IgD-negative memory B cell (primary cell): ENCODE results near the gene TIE1. TPM values are rescaled to one million over a fixed set of nuclear protein-coding genes. Genes with fewer than 3 reads are reported as not detected.

ENCODE experiments used
- H3K27ac Mint-ChIP-seq, 3 donors: one replicate each; pipeline ENCODE4 v1.8.0; 2020 to 2022; ENCODE audit warnings: mild to moderate bottlenecking in 3 of 3, mixed read lengths in 3 of 3, moderate library complexity in 1 of 3
- H3K27me3 Mint-ChIP-seq: one replicate; pipeline ENCODE4 v1.8.0; 2021; ENCODE audit warnings: mixed read lengths
- H3K36me3 Mint-ChIP-seq: one replicate; pipeline ENCODE4 v1.8.0; 2020; ENCODE audit warnings: mild to moderate bottlenecking, mixed read lengths
- H3K4me1 Mint-ChIP-seq, 3 donors: one replicate each; pipeline ENCODE4 v1.8.0; 2020 to 2022; ENCODE audit warnings: mixed read lengths in 3 of 3, mild to moderate bottlenecking in 1 of 3
- H3K4me3 Mint-ChIP-seq, 4 donors: one replicate each; pipeline ENCODE4 v1.8.0; 2020 to 2022; ENCODE audit warnings: mild to moderate bottlenecking in 4 of 4, mixed read lengths in 4 of 4, moderate library complexity in 3 of 4
- H3K9me3 Mint-ChIP-seq, 3 donors: one replicate each; pipeline ENCODE4 v1.8.0; 2020 to 2021; ENCODE audit warnings: mixed read lengths in 3 of 3, mild to moderate bottlenecking in 1 of 3
- polyA plus RNA-seq: library from polyadenylated mRNA; unstranded; fragments of 300-500 nt; fragmentation: Illumina TruSeq; gene quantifications from one replicate; pipeline ENCODE4 v1.2.3, GENCODE V29; 2021

Gene TIE1
- polyA plus RNA-seq, 1 donor from 2014 or later: not detected

GRCh38 chr1:43280692-43281091 is 20.1 kb upstream of the TIE1 start:
- Mint-ChIP-seq H3K9me3 (peaks cover 0 to 5% (median 0%) of the 10 kb centered on the region in 3 donors), H3K4me1 (no peaks in the 10 kb centered on the region), H3K4me3 (no peak overlapping the region), H3K27me3 (peaks cover 6% of the 10 kb centered on the region), H3K36me3 (peaks cover 2% of the 10 kb centered on the region), H3K27ac (no peak overlapping the region)

GRCh38 chr1:43282220-43283195 is 18.3 kb upstream of the TIE1 start:
- no peak overlapping the region for H3K4me3 Mint-ChIP-seq
- H3K4me1 Mint-ChIP-seq: no peaks in the 10 kb centered on the region
- H3K36me3 Mint-ChIP-seq: peaks cover 5% of the 10 kb centered on the region
- peaks cover 0 to 5% (median 0%) of the 10 kb centered on the region in 3 donors for H3K9me3 Mint-ChIP-seq
- peaks cover 2% of the 10 kb centered on the region for H3K27me3 Mint-ChIP-seq
- peak overlapping the region in 1 of 3 donors; percentile 5 for H3K27ac Mint-ChIP-seq

- Mint-ChIP-seq H3K27ac (peak overlapping the region in 1 of 3 donors; percentile 32), H3K9me3 (peaks cover 0 to 5% (median 0%) of the 10 kb centered on the region in 3 donors), H3K36me3 (peaks cover 5% of the 10 kb centered on the region), H3K4me3 (no peak overlapping the region), H3K27me3 (no peaks in the 10 kb centered on the region), H3K4me1 (no peaks in the 10 kb centered on the region)
Measured at GRCh38 chr1:43284065-43284464, 16.7 kb upstream of the TIE1 start.

- Mint-ChIP-seq H3K4me1 (no peaks in the 10 kb centered on the region), H3K4me3 (no peak overlapping the region), H3K27me3 (no peaks in the 10 kb centered on the region), H3K36me3 (peaks cover 5% of the 10 kb centered on the region), H3K27ac (peak overlapping the region in 1 of 3 donors; percentile 32), H3K9me3 (peaks cover 0 to 5% (median 0%) of the 10 kb centered on the region in 3 donors)
Measured at GRCh38 chr1:43284546-43285110, 16.2 kb upstream of the TIE1 start.

GRCh38 chr1:43285269-43285990 is 15.4 kb upstream of the TIE1 start, which contains the start of gene C1orf210:
C1orf210 (minus strand) TSS chr1:43285581; CDS start chr1:43283270, 2,311 bp downstream.
- peaks cover 0 to under 1% (median 0%) of the 10 kb centered on the region in 3 donors for H3K9me3 Mint-ChIP-seq
- peak within 1 kb of the TSS in 1 of 3 donors; percentile 32 for H3K27ac Mint-ChIP-seq

GRCh38 chr1:43286115-43286514 is 14.7 kb upstream of the TIE1 start:
- Mint-ChIP-seq H3K4me3 (no peak overlapping the region), H3K9me3 (no peaks in the 10 kb centered on the region), H3K4me1 (no peaks in the 10 kb centered on the region), H3K27me3 (no peaks in the 10 kb centered on the region), H3K36me3 (peaks cover 3% of the 10 kb centered on the region), H3K27ac (no peak overlapping the region)

More at GRCh38 chr1:43285269-43285990, 15.4 kb upstream of the TIE1 start, which contains the start of gene C1orf210:
- Mint-ChIP-seq H3K4me1 (no peaks in the 10 kb centered on the region), H3K36me3 (peaks cover 3% of the 10 kb centered on the region), H3K27me3 (no peaks in the 10 kb centered on the region), H3K4me3 (peak within 1 kb of the TSS in 1 of 4 donors; percentile 17)

- Mint-ChIP-seq H3K27me3 (no peaks in the 10 kb centered on the region), H3K36me3 (peaks cover 3% of the 10 kb centered on the region), H3K4me1 (no peaks in the 10 kb centered on the region), H3K4me3 (no peak overlapping the region), H3K27ac (no peak overlapping the region), H3K9me3 (no peaks in the 10 kb centered on the region)
Measured at GRCh38 chr1:43286533-43286932, 14.2 kb upstream of the TIE1 start.

GRCh38 chr1:43288058-43288784 is 12.6 kb upstream of the TIE1 start:
- Mint-ChIP-seq H3K27ac (no peak overlapping the region), H3K27me3 (peaks cover 4% of the 10 kb centered on the region), H3K9me3 (no peaks in the 10 kb centered on the region), H3K4me1 (no peaks in the 10 kb centered on the region), H3K36me3 (peaks cover 3% of the 10 kb centered on the region), H3K4me3 (no peak overlapping the region)

GRCh38 chr1:43288785-43289706 is 11.7 kb upstream of the TIE1 start:
- Mint-ChIP-seq H3K9me3 (no peaks in the 10 kb centered on the region), H3K27ac (no peak overlapping the region), H3K27me3 (peaks cover 4% of the 10 kb centered on the region)

GRCh38 chr1:43292216-43292615 is 8.6 kb upstream of the TIE1 start:
- H3K36me3 Mint-ChIP-seq: peaks cover 2% of the 10 kb centered on the region
- H3K4me1 Mint-ChIP-seq: peaks cover 0 to 2% (median 0%) of the 10 kb centered on the region in 3 donors
- no peak overlapping the region for H3K4me3 Mint-ChIP-seq
- peaks cover 4% of the 10 kb centered on the region for H3K27me3 Mint-ChIP-seq
- H3K27ac Mint-ChIP-seq: no peak overlapping the region
- no peaks in the 10 kb centered on the region for H3K9me3 Mint-ChIP-seq

More at GRCh38 chr1:43288785-43289706, 11.7 kb upstream of the TIE1 start:
- no peaks in the 10 kb centered on the region for H3K4me1 Mint-ChIP-seq
- peaks cover 3% of the 10 kb centered on the region for H3K36me3 Mint-ChIP-seq
- no peak overlapping the region for H3K4me3 Mint-ChIP-seq

- Mint-ChIP-seq H3K4me3 (no peak overlapping the region), H3K4me1 (peaks cover 0 to 2% (median 0%) of the 10 kb centered on the region in 3 donors), H3K36me3 (no peaks in the 10 kb centered on the region), H3K27ac (no peak overlapping the region), H3K9me3 (no peaks in the 10 kb centered on the region), H3K27me3 (peaks cover 4% of the 10 kb centered on the region)
Measured at GRCh38 chr1:43292679-43293078, 8.1 kb upstream of the TIE1 start.

- Mint-ChIP-seq H3K36me3 (no peaks in the 10 kb centered on the region), H3K4me3 (no peak overlapping the region), H3K4me1 (peaks cover 0 to 2% (median 0%) of the 10 kb centered on the region in 3 donors), H3K9me3 (no peaks in the 10 kb centered on the region), H3K27ac (no peak overlapping the region), H3K27me3 (peaks cover 4% of the 10 kb centered on the region)
Measured at GRCh38 chr1:43293176-43293575, 7.6 kb upstream of the TIE1 start.

- H3K27ac Mint-ChIP-seq: no peak overlapping the region
- H3K4me3 Mint-ChIP-seq: no peak overlapping the region
- H3K36me3 Mint-ChIP-seq: no peaks in the 10 kb centered on the region
- no peaks in the 10 kb centered on the region for H3K9me3 Mint-ChIP-seq
- peaks cover 4% of the 10 kb centered on the region for H3K27me3 Mint-ChIP-seq
- peaks cover 0 to 2% (median 0%) of the 10 kb centered on the region in 3 donors for H3K4me1 Mint-ChIP-seq
Measured at GRCh38 chr1:43293896-43294760, 6.7 kb upstream of the TIE1 start.
